SK-N-SH treated with all-trans-retinoic acid at 6 μM for 48 hours (cell line): ENCODE data around the gene IGFL2.

ENCODE experiments used
- ATAC-seq: fragments of 200-7000 bp; cut with Tn5 transposase; 3 replicates; pipeline ENCODE4 v1.9.1; 2020; ENCODE audit warnings: mild to moderate bottlenecking, moderate library complexity
- ARNTL ChIP-seq: fragments of 450-650 bp; formaldehyde crosslinking; IDR thresholded peaks from 2 replicates; pipeline ENCODE4 v1.5.0; 2020; ENCODE audit warnings: low read depth, mild to moderate bottlenecking, moderate library complexity, borderline replicate concordance
- BACH2 ChIP-seq: fragments of 250-450 bp; sonication (Bioruptor Pico); IDR thresholded peaks from 2 replicates; pipeline ENCODE4 v1.9.0; 2021; ENCODE audit warnings: mild to moderate bottlenecking, borderline replicate concordance
- CREB5 ChIP-seq: fragments of 250-450 bp; sonication (Bioruptor Pico); IDR thresholded peaks from 2 replicates; pipeline ENCODE4 v1.5.1; 2020; ENCODE audit warnings: low read depth, mild to moderate bottlenecking, moderate library complexity
- CSDC2 ChIP-seq: fragments of 250-450 bp; sonication (Bioruptor Pico); IDR thresholded peaks from 2 replicates; pipeline ENCODE4 v1.5.0; 2020; ENCODE audit warnings: mild to moderate bottlenecking, moderate library complexity
- ESRRG ChIP-seq: fragments of 250-450 bp; sonication (Bioruptor Pico); IDR thresholded peaks from 2 replicates; pipeline ENCODE4 v1.6.1; 2021; ENCODE audit warnings: mild to moderate bottlenecking
- GLIS3 ChIP-seq: fragments of 250-450 bp; sonication (Bioruptor Pico); IDR thresholded peaks from 2 replicates; pipeline ENCODE4 v1.5.0; 2020; ENCODE audit warnings: mild to moderate bottlenecking, moderate library complexity
- ISL1 ChIP-seq: fragments of 250-450 bp; sonication (Bioruptor Pico); IDR thresholded peaks from 2 replicates; pipeline ENCODE4 v2.1.2; 2022; ENCODE audit warnings: mild to moderate bottlenecking, moderate library complexity
- OSR1 ChIP-seq: fragments of 250-450 bp; sonication (Bioruptor Pico); IDR thresholded peaks from 2 replicates; pipeline ENCODE4 v1.8.0; 2022; ENCODE audit warnings: moderate library complexity, mild to moderate bottlenecking, inconsistent platforms
- PATZ1 ChIP-seq: fragments of 250-450 bp; sonication (Bioruptor Pico); IDR thresholded peaks from 2 replicates; pipeline ENCODE4 v1.8.0; 2020; ENCODE audit warnings: mild to moderate bottlenecking, moderate library complexity, borderline replicate concordance
- POU6F1 ChIP-seq: fragments of 250-450 bp; sonication (Bioruptor Pico); IDR thresholded peaks from 2 replicates; pipeline ENCODE4 v1.8.0; 2021; ENCODE audit warnings: low read depth, mild to moderate bottlenecking, moderate library complexity, borderline replicate concordance
- PPARA ChIP-seq: fragments of 250-450 bp; sonication (Bioruptor Pico); IDR thresholded peaks from 2 replicates; pipeline ENCODE4 v1.5.0; 2020; ENCODE audit warnings: mild to moderate bottlenecking, borderline replicate concordance
- RARB ChIP-seq: fragments of 250-450 bp; sonication (Bioruptor Pico); IDR thresholded peaks from 2 replicates; pipeline ENCODE4 v1.8.0; 2021; ENCODE audit warnings: mild to moderate bottlenecking, moderate library complexity
- SNAI2 ChIP-seq: fragments of 250-450 bp; sonication (Bioruptor Pico); IDR thresholded peaks from 2 replicates; pipeline ENCODE4 v1.5.0; 2020; ENCODE audit warnings: mild to moderate bottlenecking, moderate library complexity
- TCF4 ChIP-seq: fragments of 250-450 bp; sonication (Bioruptor Pico); IDR thresholded peaks from 2 replicates; pipeline ENCODE4 v1.8.0; 2021; ENCODE audit warnings: mild to moderate bottlenecking, moderate library complexity, borderline replicate concordance
- TOX ChIP-seq: fragments of 250-450 bp; sonication (Bioruptor Pico); IDR thresholded peaks from 2 replicates; pipeline ENCODE4 v1.8.0; 2021; ENCODE audit warnings: mild to moderate bottlenecking, moderate library complexity, borderline replicate concordance
- ZC3H10 ChIP-seq: fragments of 250-450 bp; sonication (Bioruptor Pico); IDR thresholded peaks from 2 replicates; pipeline ENCODE4 v1.5.1; 2021; ENCODE audit warnings: mild to moderate bottlenecking, moderate library complexity
- ZFP3 ChIP-seq: fragments of 250-450 bp; sonication (Bioruptor Pico); IDR thresholded peaks from 2 replicates; pipeline ENCODE4 v1.5.0; 2020; ENCODE audit warnings: mild to moderate bottlenecking, moderate library complexity
- ZNF565 ChIP-seq: fragments of 450-650 bp; formaldehyde crosslinking; conservative IDR thresholded peaks from 2 replicates; pipeline ENCODE4 v1.5.0; 2020; ENCODE audit warnings: low read depth, mild to moderate bottlenecking, moderate library complexity
- ZNF8 ChIP-seq: fragments of 450-650 bp; formaldehyde crosslinking; IDR thresholded peaks from 2 replicates; pipeline ENCODE4 v1.5.0; 2020; ENCODE audit warnings: mild to moderate bottlenecking, moderate library complexity

The IGFL2 gene

GRCh38 chr19:46141421-46141820 lies 6.6 kb upstream of the IGFL2 start:
- no peak for ATAC-seq
- TF ChIP-seq BACH2 (CRISPR knock-in tag) (no peak), OSR1 (no peak), ZFP3 (CRISPR knock-in tag) (no peak), ZNF565 (CRISPR knock-in tag) (no peak), ISL1 (CRISPR knock-in tag) (no peak), GLIS3 (no peak), CSDC2 (CRISPR knock-in tag) (no peak), PATZ1 (CRISPR knock-in tag) (no peak), TOX (no peak), PPARA (CRISPR knock-in tag) (no peak), POU6F1 (CRISPR knock-in tag) (no peak), CREB5 (CRISPR knock-in tag) (no peak), ZC3H10 (CRISPR knock-in tag) (no peak)

GRCh38 chr19:46142294-46142693 lies 5.7 kb upstream of the IGFL2 start:
- TF ChIP-seq BACH2 (CRISPR knock-in tag) (no peak), SNAI2 (no peak), RARB (CRISPR knock-in tag) (no peak), PATZ1 (CRISPR knock-in tag) (no peak), GLIS3 (no peak)
- ATAC-seq, result no peak

GRCh38 chr19:46144756-46145155 lies 3.3 kb upstream of the IGFL2 start:
- TF ChIP-seq BACH2 (CRISPR knock-in tag), result no peak
- no peak for TF ChIP-seq PPARA (CRISPR knock-in tag)
- no peak for TF ChIP-seq TCF4 (CRISPR knock-in tag)
- TF ChIP-seq SNAI2, result no peak
- no peak for TF ChIP-seq POU6F1 (CRISPR knock-in tag)
- TF ChIP-seq ESRRG, result no peak
- TF ChIP-seq TOX, result no peak
- no peak for TF ChIP-seq ARNTL
- no peak for TF ChIP-seq OSR1
- no peak for TF ChIP-seq ZNF8 (CRISPR knock-in tag)
- TF ChIP-seq CREB5 (CRISPR knock-in tag), result no peak
- TF ChIP-seq CSDC2 (CRISPR knock-in tag), result no peak
- no peak for TF ChIP-seq GLIS3
- no peak for TF ChIP-seq PATZ1 (CRISPR knock-in tag)
- TF ChIP-seq ZC3H10 (CRISPR knock-in tag), result no peak
- no peak for TF ChIP-seq ISL1 (CRISPR knock-in tag)
- ATAC-seq, result no peak
